A549 (cell line): ENCODE results near the gene MOB2. TPM values are rescaled to one million over a fixed set of nuclear protein-coding genes. Genes with fewer than 3 reads are reported as not detected.

ENCODE experiments used
- ATAC-seq, 2 experiments: fragments of 200-7000 bp in 1 of 2; fragments of >200 bp in 1 of 2; cut with Nextera tagmentation in 1 of 2; cut with Tn5 transposase in 1 of 2; 3 replicates each; pipeline versions ENCODE4 v1.8.0 to v1.9.1; 2018 to 2020; ENCODE audit warnings: mild to moderate bottlenecking in 1 of 2, moderate library complexity in 1 of 2
- CTCF ChIA-PET: fragments of 300-600 bp; sonication (Branson Sonifier 250); formaldehyde crosslinking; extraction: SDS; loops from one replicate; lab custom pipeline; 2021; ENCODE audit warnings: antibody characterized with exemption, inconsistent platforms; lab: Yijun Ruan, JAX
- POLR2A ChIA-PET: fragments of 350-600 bp; formaldehyde crosslinking; extraction: SDS; loops from one replicate; lab custom pipeline; 2021; ENCODE audit warnings: antibody characterized with exemption, inconsistent platforms; lab: Yijun Ruan, JAX
- DNase-seq, 2 experiments: peaks; one replicate each; pipeline versions ENCODE4 v3.0.0 to v3.0.0-alpha.2; 2011 to 2016; ENCODE audit warnings: low read depth in 1 of 2, low spot score in 1 of 2
- FAIRE-seq: peaks from 2 replicates; lab custom pipeline; 2011; peaks lifted over from hg19 to GRCh38; lab: Jason Lieb, UNC
- H3K27ac ChIP-seq, 2 experiments: fragments of >200 bp; sonication (Bioruptor Twin); formaldehyde crosslinking; 3 replicates each; pipeline ENCODE4 v1.5.1; 2016 to 2017
- H3K4me1 ChIP-seq: fragments of >200 bp; sonication (Bioruptor Twin); formaldehyde crosslinking; 3 replicates; pipeline ENCODE4 v1.6.1; 2016
- H3K4me2 ChIP-seq: fragments of >200 bp; sonication (Bioruptor Twin); formaldehyde crosslinking; 3 replicates; pipeline ENCODE4 v1.6.1; 2016
- H3K4me3 ChIP-seq: fragments of >200 bp; sonication (Bioruptor Twin); formaldehyde crosslinking; 3 replicates; pipeline ENCODE4 v1.5.1; 2016
- H3K9me3 ChIP-seq: fragments of >200 bp; sonication (Bioruptor Twin); formaldehyde crosslinking; 3 replicates; pipeline ENCODE4 v1.6.1; 2016
- BCL3 ChIP-seq: fragments of >200 bp; sonication (Bioruptor Twin); formaldehyde crosslinking; IDR thresholded peaks from 3 replicates; pipeline ENCODE4 v1.6.1; 2016
- CEBPB ChIP-seq, 2 experiments: fragments of >200 bp in 1 of 2; sonication (Bioruptor Twin) in 1 of 2; formaldehyde crosslinking in 1 of 2; IDR thresholded peaks; 2 replicates each; pipeline ENCODE4 v1.6.1; 2012 to 2016
- CHD2 ChIP-seq: fragments of 150-350 bp; IDR thresholded peaks from 2 replicates; pipeline ENCODE4 v1.6.1; 2014; ENCODE audit warnings: low read length; ENCODE audit not compliant: partially characterized antibody
- CHD4 ChIP-seq: fragments of 200-600 bp; sonication (generic); IDR thresholded peaks from 2 replicates; pipeline ENCODE4 v1.6.1; 2016; ENCODE audit warnings: antibody characterized with exemption, mild to moderate bottlenecking, borderline replicate concordance
- EP300 ChIP-seq, 2 experiments: fragments of >200 bp; sonication (Bioruptor Twin); formaldehyde crosslinking; IDR thresholded peaks; 2 replicates in 1 of 2; 3 replicates in 1 of 2; pipeline ENCODE4 v1.6.1; 2016 to 2017
- ESRRA ChIP-seq: fragments of 150-350 bp; IDR thresholded peaks from 2 replicates; pipeline ENCODE4 v1.6.1; 2014; ENCODE audit warnings: mild to moderate bottlenecking, low read length, borderline replicate concordance
- FOSB ChIP-seq: fragments of 250-450 bp; sonication (Bioruptor Pico); IDR thresholded peaks from 2 replicates; pipeline ENCODE4 v1.5.0; 2020; ENCODE audit warnings: mild to moderate bottlenecking, moderate library complexity
- HEYL ChIP-seq: fragments of 250-450 bp; sonication (Bioruptor Pico); IDR thresholded peaks from 2 replicates; pipeline ENCODE4 v1.8.0; 2021; ENCODE audit warnings: mild to moderate bottlenecking, moderate library complexity
- JUNB ChIP-seq: fragments of >200 bp; sonication (Bioruptor Twin); formaldehyde crosslinking; IDR thresholded peaks from 2 replicates; pipeline ENCODE4 v1.6.1; 2016
- MAFK ChIP-seq: fragments of 450-650 bp; IDR thresholded peaks from 2 replicates; pipeline ENCODE4 v1.6.1; 2014; ENCODE audit not compliant: partially characterized antibody
- MAX ChIP-seq: IDR thresholded peaks from 2 replicates; pipeline ENCODE4 v1.6.1; 2012
- MAZ ChIP-seq: fragments of 150-350 bp; IDR thresholded peaks from 2 replicates; pipeline ENCODE4 v1.6.1; 2014; ENCODE audit warnings: antibody characterized with exemption, low read depth, low read length, borderline replicate concordance
- PHF8 ChIP-seq: fragments of 200-600 bp; sonication (generic); IDR thresholded peaks from 2 replicates; pipeline ENCODE4 v1.6.1; 2016; ENCODE audit warnings: low read depth, mild to moderate bottlenecking, antibody characterized with exemption, moderate library complexity, borderline replicate concordance
- POLR2AphosphoS2 ChIP-seq: conservative IDR thresholded peaks from 2 replicates; pipeline ENCODE4 v1.6.1; 2012; ENCODE audit warnings: low read length, improper control_type of control experiment, inconsistent platforms
- RFX5 ChIP-seq: fragments of 450-650 bp; IDR thresholded peaks from 2 replicates; pipeline ENCODE4 v1.7.1; 2014; ENCODE audit warnings: antibody characterized with exemption, mild to moderate bottlenecking, moderate library complexity
- SMC3 ChIP-seq: fragments of >200 bp; sonication (Bioruptor Twin); formaldehyde crosslinking; IDR thresholded peaks from 3 replicates; pipeline ENCODE4 v1.6.1; 2018; ENCODE audit warnings: inconsistent platforms
- TFCP2L1 ChIP-seq: fragments of 250-450 bp; sonication (Bioruptor Pico); IDR thresholded peaks from 2 replicates; pipeline ENCODE4 v1.5.0; 2021; ENCODE audit warnings: mild to moderate bottlenecking
- USF2 ChIP-seq: fragments of 450-650 bp; IDR thresholded peaks from 2 replicates; pipeline ENCODE4 v1.6.1; 2014; ENCODE audit warnings: antibody characterized with exemption
- ZSCAN20 ChIP-seq: fragments of 250-450 bp; sonication (Bioruptor Pico); IDR thresholded peaks from 2 replicates; pipeline ENCODE4 v1.8.0; 2022; ENCODE audit warnings: mild to moderate bottlenecking, moderate library complexity
- WGBS: methylation state at CpG from one replicate; pipeline ENCODE4 v1.1.6; 2017; ENCODE audit errors: missing lambda C conversion rate; 5-methylcytosine and 5-hydroxymethylcytosine counted together
- polyA plus RNA-seq, 4 experiments: library from polyadenylated mRNA; depleted of rRNA in 3 of 4; stranded (reverse); fragments of >200 nt; fragmentation: RNase III in 1 of 4; extraction: RNeasy Plus Mini Kit Qiagen cat#74134 plus additional on column Dnase treatment in 1 of 4; gene quantifications; 2 replicates in 3 of 4; 3 replicates in 1 of 4; pipeline ENCODE4 v1.2.3, GENCODE V29; 2011 to 2017

The MOB2 gene
- polyA plus RNA-seq, 2 of the 4 experiments (the other 2 are of a cell fraction) = 25.4 to 38.2 TPM

GRCh38 chr11:1532014-1532586 is 45.5 kb upstream of the MOB2 start:
- ChIA-PET CTCF (interaction anchor here (1.0 to 1.8 kb wide), 6 partner anchors 14 to 418 kb away, joined by 3 to 9 read pairs (median 6); no protein-coding TSS in a partner anchor), POLR2A (no interaction called here)
- WGBS = 94% methylated on average over 11 of the region's 17 CpGs
- FAIRE-seq (no peak), DNase-seq (no peak), ATAC-seq (no peak)
- Histone ChIP-seq H3K4me2 (no peak overlapping the region), H3K4me1 (no peaks in the 10 kb centered on the region), H3K4me3 (no peak overlapping the region), H3K9me3 (no peaks in the 10 kb centered on the region), H3K27ac (no peak overlapping the region)
- TF ChIP-seq CHD2 = no peak
- TF ChIP-seq MAFK = no peak
- no peak for TF ChIP-seq TFCP2L1 (CRISPR knock-in tag)
- no peak for TF ChIP-seq BCL3
- TF ChIP-seq EP300 (IDR thresholded peaks at IDR 0.05) = no peak
- TF ChIP-seq PHF8 = no peak

GRCh38 chr11:1531449-1532013 is 45.0 kb upstream of the MOB2 start:
- FAIRE-seq = no peak
- POLR2A ChIA-PET = no interaction called here
- H3K27ac ChIP-seq = no peak overlapping the region
- DNase-seq = no peak
- 86% methylated on average over 12 of the region's 12 CpGs for WGBS
- CTCF ChIA-PET = interaction anchor here (1.0 to 1.8 kb wide), 5 partner anchors 14 to 417 kb away, joined by 3 to 9 read pairs (median 5); no protein-coding TSS in a partner anchor
- TF ChIP-seq CHD4 (no peak), SMC3 (no peak)
- ATAC-seq = no peak
- no peak overlapping the region for H3K4me2 ChIP-seq
- no peaks in the 10 kb centered on the region for H3K4me1 ChIP-seq
- no peak overlapping the region for H3K4me3 ChIP-seq
- no peaks in the 10 kb centered on the region for H3K9me3 ChIP-seq

GRCh38 chr11:1530686-1531448 is 44.3 kb upstream of the MOB2 start:
- H3K9me3 ChIP-seq = no peaks in the 10 kb centered on the region
- POLR2A ChIA-PET = no interaction called here
- ATAC-seq (no peak), DNase-seq (no peak), FAIRE-seq (no peak)
- no peak overlapping the region for H3K4me2 ChIP-seq
- TF ChIP-seq RFX5 = no peak
- no peak for TF ChIP-seq MAZ
- no peak for TF ChIP-seq HEYL
- TF ChIP-seq USF2 = no peak
- TF ChIP-seq JUNB = no peak
- TF ChIP-seq POLR2AphosphoS2 = no peak
- TF ChIP-seq ZSCAN20 (CRISPR knock-in tag) = no peak
- no peak for TF ChIP-seq FOSB (CRISPR knock-in tag)
- TF ChIP-seq CEBPB (IDR thresholded peaks at IDR 0.05) = no peak
- TF ChIP-seq MAX = no peak
- TF ChIP-seq ESRRA = no peak
- H3K27ac ChIP-seq = no peak overlapping the region
- 85% methylated on average over 12 of the region's 19 CpGs for WGBS
- no peak overlapping the region for H3K4me3 ChIP-seq
- no peaks in the 10 kb centered on the region for H3K4me1 ChIP-seq
- CTCF ChIA-PET = interaction anchor here (1.0 to 8.1 kb wide), 4 partner anchors 15 to 417 kb away, joined by 3 to 58 read pairs (median 6); no protein-coding TSS in a partner anchor
